A549 treated with Mapracorat at 1 μM for 4 hours (cell line): ENCODE data around the gene KLHL8. TPM values are rescaled to one million over a fixed set of nuclear protein-coding genes. Genes with fewer than 3 reads are reported as not detected.

Experiments
- total RNA-seq: library from RNA; stranded (reverse); fragments of 200-300 nt; extraction: Qiagen RNA extraction; gene quantifications from 5 replicates; pipeline ENCODE4 v1.2.3, GENCODE V29; 2022

Gene KLHL8
- 3.5 to 5.2 TPM (median 4.4 TPM) in 5 replicates for total RNA-seq

DNA sequence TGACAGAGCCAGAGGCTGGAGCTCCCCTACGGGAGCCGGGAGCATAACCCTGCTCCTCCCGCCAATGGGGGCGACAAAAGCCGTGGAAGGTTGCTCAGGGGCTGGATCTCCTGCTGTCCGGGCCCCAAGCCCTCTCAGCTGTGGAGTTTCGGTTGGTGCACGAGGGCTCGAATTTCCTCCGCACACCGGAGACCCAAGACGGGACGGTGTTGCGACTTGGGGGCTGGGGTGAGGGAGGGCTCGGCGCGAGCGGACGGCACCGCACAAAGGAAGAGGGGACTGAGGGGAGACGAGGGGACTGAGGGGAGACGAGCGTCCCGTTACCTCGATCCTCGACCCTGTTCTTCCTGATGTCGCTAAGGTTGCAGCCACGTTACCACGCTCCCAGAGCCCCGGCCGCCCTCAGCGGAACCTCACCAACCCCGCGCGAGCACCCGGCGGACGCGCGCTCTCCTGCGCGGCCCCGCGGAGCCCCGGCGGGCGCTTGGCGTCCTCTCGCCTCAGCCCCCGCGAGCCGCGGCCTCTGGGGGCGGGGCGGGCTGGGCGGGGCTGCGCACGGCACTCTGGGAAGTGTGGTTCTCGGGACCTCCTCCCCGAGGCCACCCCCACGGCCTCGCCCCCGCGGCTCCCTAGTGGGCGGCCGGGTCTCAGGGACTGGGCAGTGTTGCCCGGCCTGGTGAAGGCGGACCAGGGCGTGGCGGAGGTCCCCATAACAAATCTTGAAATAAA lies at the start of gene KLHL8:
Gene KLHL8, minus strand, starts transcription at position 525 of the 729 bp plus-strand sequence. CDS start 25,079 bp downstream, outside the sequence.

Other genes with a start within 250 kb of the KLHL8 start
- not detected in 5 replicates for gene HSD17B13, start 102.3 kb upstream of the KLHL8 start, total RNA-seq
- 43.9 to 57.8 TPM (median 56.5 TPM) in 5 replicates for gene HSD17B11, start 170.6 kb upstream of the KLHL8 start, total RNA-seq
- 21.8 to 29.7 TPM (median 25.7 TPM) in 5 replicates for gene NUDT9, start 202.0 kb upstream of the KLHL8 start, total RNA-seq